NCI-H82 (cell line): Measurements from ENCODE around the gene IKBKG.
"Not testable (repeated sequence)": the region's sequence is repeated elsewhere in the genome, so short reads cannot be mapped to it uniquely, and the experiment has no call there.

Experiments used
- DNase-seq: peaks from one replicate; lab custom pipeline; 2025; lab: John Stamatoyannopoulos, UW

The IKBKG gene

DNA sequence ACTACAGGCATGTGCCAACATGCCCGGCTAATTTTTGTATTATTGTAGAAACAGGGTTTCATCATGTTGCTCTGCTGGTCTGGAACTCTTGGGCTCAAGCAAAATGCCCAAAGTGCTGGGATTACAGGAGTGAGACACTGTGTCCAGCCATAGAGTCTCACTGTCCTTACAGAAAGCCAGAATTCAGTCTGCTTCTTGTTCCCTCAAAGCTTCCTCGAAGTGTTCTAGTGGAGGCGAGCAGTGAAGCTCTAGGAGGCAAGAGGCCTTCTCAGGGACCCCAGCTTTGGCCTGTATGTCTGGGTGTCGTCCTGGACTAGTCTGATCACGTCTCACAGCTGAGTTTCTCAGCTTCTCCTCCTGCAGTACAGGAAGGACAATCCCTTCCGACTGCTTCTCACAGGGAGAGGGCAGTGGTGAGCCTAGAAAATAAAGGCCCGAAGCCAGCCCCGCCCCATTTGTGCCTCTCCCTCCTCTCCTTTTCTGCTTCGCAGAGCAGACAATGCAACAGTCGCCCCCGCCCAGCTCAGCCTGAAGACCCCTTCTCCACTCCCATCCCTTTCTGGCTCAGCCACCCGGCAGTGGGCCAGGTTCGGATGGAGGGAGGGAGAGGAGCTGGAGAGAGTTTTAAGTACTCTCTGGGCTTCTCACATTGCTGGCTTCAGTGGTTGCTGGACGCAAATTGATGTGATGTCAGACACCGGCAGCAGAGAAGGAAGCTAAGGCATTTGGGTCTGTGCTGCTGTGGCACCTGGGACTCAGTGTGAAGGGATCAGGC lies 20.3 kb upstream of the IKBKG start:
- DNase-seq = peak; percentile 89

- no peak for DNase-seq
Measured at GRCh38 chrX:154529206-154529612, 18.2 kb upstream of the IKBKG start.

DNA sequence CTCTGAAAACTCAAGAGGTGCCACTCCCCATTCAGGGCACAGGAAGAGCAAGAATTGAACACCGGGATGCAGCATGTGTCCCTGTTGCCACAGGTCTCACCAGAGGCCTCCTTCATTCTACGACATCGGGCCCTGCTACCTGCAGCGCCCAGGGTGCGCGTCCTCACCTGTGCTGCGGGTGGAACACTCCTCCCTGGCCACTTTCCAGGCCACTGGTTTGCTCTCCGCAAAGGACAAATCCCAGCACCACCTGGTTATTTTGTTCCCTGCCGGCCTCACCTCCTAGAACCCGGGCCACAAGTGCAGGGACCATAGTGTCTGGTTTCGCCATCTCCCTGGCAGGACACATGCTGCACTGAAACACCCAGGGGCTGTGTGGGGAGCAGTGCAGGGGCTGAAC lies 17.1 kb upstream of the IKBKG start:
- no peak for DNase-seq

DNA sequence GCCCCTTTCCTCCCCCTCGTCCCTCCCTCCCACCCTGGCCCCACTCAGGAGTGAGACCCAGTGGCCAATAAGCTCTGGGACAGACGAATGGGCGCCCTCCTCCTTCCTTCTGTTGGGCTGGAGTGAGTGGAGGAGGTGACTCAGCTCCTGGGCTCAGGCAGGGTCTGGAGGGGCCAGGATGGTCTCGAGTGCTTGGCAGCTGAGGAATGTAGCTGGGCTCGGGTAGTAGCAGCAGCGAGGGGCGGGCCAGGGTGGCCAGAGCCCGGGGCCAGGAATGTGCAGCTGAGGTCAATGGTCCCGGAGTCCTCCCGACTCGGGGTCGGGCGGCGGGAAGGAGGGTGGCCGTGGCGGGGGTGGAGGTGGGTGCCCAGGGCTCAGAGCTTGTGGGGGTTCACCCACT lies 15.8 kb upstream of the IKBKG start:
- no peak for DNase-seq

DNA sequence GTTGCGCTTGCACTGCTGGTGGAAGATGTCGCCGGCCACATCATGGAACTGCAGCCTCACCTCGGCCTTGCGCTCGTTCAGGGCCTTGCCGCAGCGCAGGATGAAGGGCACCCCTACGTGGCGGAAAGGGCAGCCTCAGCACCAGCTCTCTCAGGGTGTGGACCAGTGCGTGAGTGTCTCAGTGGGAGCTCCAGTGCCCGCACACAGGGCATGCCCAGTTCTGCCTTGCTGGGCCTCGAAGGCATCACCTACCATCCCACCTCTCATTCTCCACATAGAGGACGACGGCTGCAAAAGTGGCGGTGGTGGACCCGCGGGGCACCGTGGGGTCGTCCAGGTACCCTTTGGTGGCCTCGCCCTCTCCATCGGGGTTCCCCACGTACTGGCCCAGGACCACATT lies 14.7 kb upstream of the IKBKG start:
- DNase-seq = no peak

- DNase-seq = peak; percentile 88
Measured at GRCh38 chrX:154534526-154535322, 12.7 kb upstream of the IKBKG start.

- no peak for DNase-seq
Measured at GRCh38 chrX:154535892-154536291, 11.5 kb upstream of the IKBKG start.

DNA sequence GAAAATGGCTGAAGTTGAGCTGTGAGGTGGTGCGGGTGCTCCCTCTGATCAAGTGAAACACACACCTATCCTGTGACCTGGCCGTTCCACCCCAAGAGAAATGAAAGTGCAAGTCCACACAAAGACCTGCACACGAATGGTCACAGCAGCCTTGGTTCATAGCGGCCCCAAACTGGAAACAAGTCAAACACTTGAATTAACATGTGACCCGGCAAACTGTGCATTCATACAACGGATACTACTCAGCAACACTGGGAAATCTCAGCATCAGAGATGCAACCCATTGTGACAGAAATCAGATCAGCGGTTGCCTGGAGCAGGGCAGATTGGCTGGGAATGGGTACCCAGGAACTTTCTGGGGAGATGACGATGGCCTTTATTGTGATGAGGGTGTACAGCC lies 8.3 kb upstream of the IKBKG start:
- no peak for DNase-seq

DNA sequence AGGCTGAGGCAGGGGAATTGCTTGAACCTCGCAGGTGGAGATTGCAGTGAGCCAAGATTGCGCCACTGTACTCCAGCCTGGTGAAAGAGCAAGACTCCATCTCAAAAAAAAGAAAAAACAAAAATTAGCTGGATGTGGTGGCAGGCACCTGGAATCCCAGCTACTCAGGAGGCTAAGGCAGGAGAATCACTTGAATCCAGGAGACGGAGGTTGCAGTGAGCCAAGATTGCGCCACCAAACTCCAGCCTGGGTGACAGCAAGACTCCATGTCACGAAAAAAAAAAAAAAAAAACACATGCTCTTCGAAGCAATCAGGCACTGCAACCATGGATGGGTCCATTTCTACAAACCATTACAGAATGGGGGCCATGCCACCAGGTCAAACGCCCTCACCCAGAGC lies 7.1 kb upstream of the IKBKG start:
- DNase-seq = not testable (repeated sequence)

DNA sequence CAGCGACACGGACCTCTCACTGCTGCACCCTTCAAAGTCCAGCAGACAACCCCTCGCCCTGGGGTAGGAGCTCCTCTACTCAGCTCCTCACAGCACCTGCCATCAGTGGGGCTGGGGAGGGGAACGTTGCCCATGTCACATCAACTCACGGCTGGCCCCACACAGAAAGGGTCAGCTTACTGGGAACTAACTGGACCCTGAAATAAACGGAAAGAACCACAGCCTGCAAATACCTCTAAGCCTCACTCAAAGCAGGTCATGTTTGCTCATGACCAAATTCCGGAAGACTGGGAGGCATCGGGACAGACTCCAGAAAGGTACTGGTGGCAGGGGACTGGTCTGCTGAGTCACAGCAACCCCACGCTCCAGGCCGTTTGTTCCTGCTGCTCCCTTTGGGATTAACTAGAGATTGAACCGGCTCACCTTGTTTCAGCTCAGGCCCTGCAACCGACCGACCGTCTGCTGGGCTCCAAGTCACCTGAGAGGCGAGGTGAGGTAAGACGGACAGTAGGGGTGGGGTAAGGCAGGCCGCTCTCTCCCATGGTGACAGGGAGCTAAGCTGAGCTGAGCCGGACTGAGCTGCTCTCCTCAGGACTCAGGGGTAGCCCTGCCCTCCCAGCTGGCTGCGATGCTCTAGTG lies 6.4 kb upstream of the IKBKG start:
- peak; percentile 37 for DNase-seq

DNA sequence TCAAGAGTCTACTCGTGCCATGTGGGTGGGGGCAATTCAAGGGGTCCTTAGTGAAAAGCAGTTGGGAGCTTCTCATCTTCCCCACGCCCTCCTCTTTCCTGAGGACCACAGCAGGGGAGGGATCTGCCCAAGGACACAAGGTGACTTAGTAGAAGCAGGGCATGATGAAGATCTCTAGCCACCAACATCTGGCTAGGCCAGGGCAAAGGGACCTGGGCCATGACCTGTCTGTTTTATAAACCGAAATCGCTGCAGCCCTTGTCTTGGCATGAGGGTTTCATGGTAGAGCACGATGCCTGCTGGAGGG lies 5.9 kb upstream of the IKBKG start:
- no peak for DNase-seq

DNA sequence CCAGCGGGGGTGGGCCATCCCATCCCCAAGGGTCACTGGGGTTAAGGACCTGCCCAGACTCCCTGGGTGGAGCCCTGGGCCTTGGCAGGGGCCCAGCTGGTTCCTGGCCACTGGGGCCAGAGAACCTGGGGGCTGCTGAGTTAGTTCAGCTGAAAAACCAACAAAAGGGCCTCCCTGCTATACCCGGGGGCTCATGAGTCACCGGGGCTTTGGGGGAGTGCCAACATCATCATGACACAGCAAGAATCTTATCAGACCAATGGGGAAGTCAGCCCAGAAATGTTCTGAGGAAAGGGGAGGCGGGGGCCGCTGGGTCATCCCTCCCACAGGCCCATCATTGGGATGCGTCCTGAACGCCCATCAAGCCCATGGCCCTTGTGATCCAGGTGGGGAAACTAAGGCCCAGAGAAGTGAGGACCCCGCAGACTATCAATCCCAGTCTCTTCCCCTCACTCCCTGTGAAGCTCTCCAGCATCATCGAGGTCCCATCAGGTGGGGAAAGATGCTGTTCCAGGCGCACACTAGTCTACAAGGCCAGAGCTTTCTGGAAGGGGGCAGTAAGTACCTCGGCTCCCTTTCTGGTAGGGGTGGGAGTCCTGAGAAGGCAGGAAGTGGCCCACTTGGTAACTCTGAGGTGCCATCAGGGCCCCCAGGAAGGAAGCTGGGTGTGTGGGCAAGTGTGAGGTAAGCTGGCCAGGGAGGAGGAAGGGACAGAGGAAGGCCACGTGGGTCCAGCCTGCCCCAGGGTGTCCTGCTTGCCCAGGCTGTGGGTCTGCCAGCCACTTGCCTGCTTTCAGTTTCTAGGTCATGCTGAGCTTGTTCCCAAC lies 5.3 kb upstream of the IKBKG start:
- no peak for DNase-seq

DNA sequence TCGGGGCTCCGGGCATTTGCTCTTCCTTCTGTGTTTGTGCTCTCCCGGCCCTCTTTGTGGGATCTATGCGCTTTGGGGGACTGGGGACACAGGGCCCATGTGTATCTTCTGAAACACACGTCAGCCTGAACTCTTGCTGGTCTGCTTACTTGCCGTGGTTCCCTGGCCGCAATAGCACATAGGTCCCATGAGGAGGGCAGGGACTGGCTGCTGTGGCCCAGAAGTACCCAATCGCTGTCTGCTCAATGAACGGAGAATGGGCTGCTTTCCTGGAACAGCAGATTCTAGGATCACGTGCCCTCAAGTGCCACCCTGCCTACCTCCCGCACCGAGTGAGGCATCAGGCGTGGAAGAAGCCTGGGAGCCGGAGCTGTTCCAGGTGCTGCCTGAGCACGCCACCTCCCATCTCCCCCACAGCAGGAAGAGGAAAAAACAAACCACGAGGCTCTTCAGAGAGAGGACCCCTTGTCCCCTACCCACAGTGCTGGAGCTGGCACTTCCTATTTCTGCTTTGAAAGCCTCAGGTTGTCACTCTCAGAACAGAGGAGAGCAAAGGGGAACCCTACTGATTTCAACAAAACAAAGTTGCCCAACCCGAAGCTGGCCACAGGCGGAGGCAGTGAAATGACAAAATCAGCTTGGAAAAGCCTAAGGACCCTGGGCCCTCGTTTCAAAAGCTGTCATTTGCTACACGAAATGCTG lies 4.5 kb upstream of the IKBKG start:
- no peak for DNase-seq

DNA sequence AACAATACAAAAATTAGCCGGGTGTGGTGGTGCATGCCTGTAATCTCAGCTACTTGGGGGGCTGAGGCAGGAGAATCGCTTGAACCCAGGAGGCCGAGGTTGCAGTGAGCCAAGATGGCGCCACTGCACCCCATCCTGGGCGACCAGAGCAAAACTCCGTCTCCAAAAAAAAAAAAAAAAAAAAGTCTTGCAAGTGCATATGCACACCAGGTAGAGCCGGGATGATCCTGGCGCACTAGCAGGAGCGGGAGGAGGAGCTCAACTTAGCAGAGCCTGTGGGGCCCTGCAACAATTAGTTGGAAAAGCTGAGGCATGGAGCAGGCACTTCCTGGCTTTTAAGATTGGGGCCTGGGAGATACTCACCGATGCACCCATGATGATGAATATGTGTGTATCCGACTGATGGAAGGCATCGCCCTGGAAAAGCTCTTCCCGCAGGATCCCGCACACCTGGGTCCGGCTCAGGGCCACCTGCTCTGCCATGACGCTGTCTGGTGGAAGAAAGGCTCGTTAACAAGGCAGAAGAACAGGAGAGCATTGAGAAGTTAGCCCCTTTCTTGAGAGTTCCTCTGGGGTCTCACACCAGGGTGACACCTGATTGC lies 1.6 kb upstream of the IKBKG start:
- peak; percentile 34 for DNase-seq

GRCh38 chrX:154546354-154547244 lies 821 bp upstream of the IKBKG start, which contains the start of gene G6PD:
G6PD (minus strand) TSS chrX:154546846; CDS start chrX:154546155, 691 bp downstream.
- DNase-seq = peak; percentile 87

GRCh38 chrX:154548028-154548316 lies 552 bp downstream of the IKBKG start:
- no peak for DNase-seq

GRCh38 chrX:154549766-154550165 lies 2.3 kb downstream of the IKBKG start:
- no peak for DNase-seq

- DNase-seq = not testable (repeated sequence)
Measured at GRCh38 chrX:154552112-154552806, 4.8 kb downstream of the IKBKG start.

- DNase-seq = not testable (repeated sequence)
Measured at GRCh38 chrX:154558060-154558690, 10.8 kb downstream of the IKBKG start.
